Left colon (tissue), 2 donors: ENCODE measurements around the gene TMEM131L. TPM values are rescaled to one million over a fixed set of nuclear protein-coding genes. Genes with fewer than 3 reads are reported as not detected.
A peak's percentile ranks its signal among the peaks of the same experiment; 100 is the strongest.
"Not testable (repeated sequence)": the region's sequence is repeated elsewhere in the genome, so short reads cannot be mapped to it uniquely, and the experiment has no call there.

ENCODE experiments used
- ATAC-seq: fragments of 200-7000 bp; cut with Tn5 transposase; one replicate; pipeline ENCODE4 v1.9.1; 2020; ENCODE audit warnings: mild to moderate bottlenecking, moderate library complexity
- DNase-seq, 2 donors: peaks; one replicate each; pipeline ENCODE4 v3.0.0-alpha.2; 2020
- intact Hi-C, 2 donors: fragments of 100-400 bp; cut with DNase I in 1 of 2; cut with micrococcal nuclease in 1 of 2; formaldehyde crosslinking; loops; one replicate each; pipeline versions ENCODE4 v1.11.2 to v1.14.0; 2022; cut with DNase I, micrococcal nuclease
- long read RNA-seq: library from polyadenylated mRNA; unstranded; transcript quantifications from one replicate; pipeline ENCODE4 v2.0.0, GENCODE V29; 2021
- total RNA-seq, 2 donors: library from RNA; stranded (reverse); fragmentation: NEBNext Ultra II Directional; extraction: Animal tissue kit (Norgen Biotek cat#: 25700); gene quantifications; one replicate each; pipeline ENCODE4 v1.2.1, GENCODE V29; 2021
- donor health status: DM: no; HTN: no; CAD: no.
- donor health status: DM: yes; HTN: yes; CAD: no.

TMEM131L gene, protein sequence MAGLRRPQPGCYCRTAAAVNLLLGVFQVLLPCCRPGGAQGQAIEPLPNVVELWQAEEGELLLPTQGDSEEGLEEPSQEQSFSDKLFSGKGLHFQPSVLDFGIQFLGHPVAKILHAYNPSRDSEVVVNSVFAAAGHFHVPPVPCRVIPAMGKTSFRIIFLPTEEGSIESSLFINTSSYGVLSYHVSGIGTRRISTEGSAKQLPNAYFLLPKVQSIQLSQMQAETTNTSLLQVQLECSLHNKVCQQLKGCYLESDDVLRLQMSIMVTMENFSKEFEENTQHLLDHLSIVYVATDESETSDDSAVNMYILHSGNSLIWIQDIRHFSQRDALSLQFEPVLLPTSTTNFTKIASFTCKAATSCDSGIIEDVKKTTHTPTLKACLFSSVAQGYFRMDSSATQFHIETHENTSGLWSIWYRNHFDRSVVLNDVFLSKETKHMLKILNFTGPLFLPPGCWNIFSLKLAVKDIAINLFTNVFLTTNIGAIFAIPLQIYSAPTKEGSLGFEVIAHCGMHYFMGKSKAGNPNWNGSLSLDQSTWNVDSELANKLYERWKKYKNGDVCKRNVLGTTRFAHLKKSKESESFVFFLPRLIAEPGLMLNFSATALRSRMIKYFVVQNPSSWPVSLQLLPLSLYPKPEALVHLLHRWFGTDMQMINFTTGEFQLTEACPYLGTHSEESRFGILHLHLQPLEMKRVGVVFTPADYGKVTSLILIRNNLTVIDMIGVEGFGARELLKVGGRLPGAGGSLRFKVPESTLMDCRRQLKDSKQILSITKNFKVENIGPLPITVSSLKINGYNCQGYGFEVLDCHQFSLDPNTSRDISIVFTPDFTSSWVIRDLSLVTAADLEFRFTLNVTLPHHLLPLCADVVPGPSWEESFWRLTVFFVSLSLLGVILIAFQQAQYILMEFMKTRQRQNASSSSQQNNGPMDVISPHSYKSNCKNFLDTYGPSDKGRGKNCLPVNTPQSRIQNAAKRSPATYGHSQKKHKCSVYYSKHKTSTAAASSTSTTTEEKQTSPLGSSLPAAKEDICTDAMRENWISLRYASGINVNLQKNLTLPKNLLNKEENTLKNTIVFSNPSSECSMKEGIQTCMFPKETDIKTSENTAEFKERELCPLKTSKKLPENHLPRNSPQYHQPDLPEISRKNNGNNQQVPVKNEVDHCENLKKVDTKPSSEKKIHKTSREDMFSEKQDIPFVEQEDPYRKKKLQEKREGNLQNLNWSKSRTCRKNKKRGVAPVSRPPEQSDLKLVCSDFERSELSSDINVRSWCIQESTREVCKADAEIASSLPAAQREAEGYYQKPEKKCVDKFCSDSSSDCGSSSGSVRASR (N-terminal part only)
- total RNA-seq, result 1 to 10 TPM; 3.6 to 8.0 TPM
- long read RNA-seq, full-length matches to known transcripts, result 2 of 7 reads
- long read RNA-seq, partial matches to known transcripts, result 1 of 7 reads
- long read RNA-seq, other reads (novel, unspliced or antisense), result 4 of 7 reads

- intact Hi-C loops, result no loop called here
- peak; percentile 70 to 77 for DNase-seq
Observed at GRCh38 chr4:153466081-153466948, at the start of gene TMEM131L. TMEM131L (plus strand) TSS chr4:153466360; CDS start chr4:153466398, 38 bp downstream.

DNA sequence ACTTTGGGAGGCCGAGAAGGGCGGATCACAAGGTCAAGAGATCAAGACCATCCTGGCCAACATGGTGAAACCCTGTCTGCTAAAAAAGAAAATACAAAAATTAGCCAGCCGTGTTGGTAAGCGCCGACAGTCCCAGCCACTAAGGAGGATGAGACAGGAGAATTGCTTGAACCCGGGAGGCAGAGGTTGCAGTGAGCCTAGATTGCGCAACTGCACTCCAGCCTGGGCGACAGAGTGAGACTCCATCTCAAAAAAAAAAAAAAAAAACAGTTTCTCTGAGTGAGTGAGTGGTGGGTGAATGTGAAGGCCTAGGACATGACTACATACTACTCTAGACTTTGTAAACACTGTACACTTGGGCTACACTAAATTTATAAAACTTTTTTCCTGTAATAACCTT, 49.7 kb upstream of the TMEM131L start:
- DNase-seq, intact Hi-C loops, ATAC-seq: not testable (repeated sequence)

More at GRCh38 chr4:153466081-153466948, at the start of gene TMEM131L:
- peak; percentile 78 for ATAC-seq

DNA sequence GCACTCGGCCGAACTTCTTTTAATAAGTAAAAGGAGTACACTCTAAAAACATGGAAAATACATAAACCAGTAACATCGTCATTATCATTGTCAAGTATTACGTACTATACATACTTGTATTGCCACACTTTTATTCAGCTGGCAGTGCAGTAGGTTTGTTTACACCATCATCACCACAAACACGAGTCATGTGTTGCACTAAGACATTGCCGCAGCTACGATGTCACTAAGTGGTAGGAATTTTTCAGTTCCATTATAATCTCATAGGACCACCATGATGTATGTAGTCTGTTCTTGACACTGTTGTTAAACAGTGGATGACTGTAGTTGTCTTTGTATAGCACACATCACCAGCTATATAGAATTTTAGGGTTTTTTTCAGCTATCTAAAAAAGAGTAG, 48.0 kb upstream of the TMEM131L start:
- DNase-seq, result no peak
- intact Hi-C loops, result no loop called here
- no peak for ATAC-seq

DNA sequence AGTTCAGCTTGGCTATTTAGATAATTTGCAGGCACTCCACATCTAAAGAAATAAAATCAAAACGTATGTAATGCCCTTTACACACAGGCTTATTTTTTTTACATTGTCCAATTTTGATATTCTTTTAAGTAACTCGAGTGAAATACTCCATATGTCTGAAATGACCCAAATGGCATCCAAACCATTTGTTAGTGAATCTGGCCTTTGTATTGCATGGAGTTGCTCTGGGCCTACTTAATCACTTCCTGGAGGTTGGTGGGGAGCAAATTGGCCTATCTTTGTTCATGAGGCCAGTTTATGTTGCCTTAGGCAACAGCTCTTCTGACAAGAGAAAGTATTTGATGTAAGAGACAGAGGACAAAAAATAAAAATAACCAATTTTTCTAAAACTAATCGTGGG, 47.6 kb upstream of the TMEM131L start:
- ATAC-seq, result no peak
- no peak for DNase-seq
- intact Hi-C loops, result no loop called here

GRCh38 chr4:153419029-153419428, 47.1 kb upstream of the TMEM131L start:
- DNase-seq, result no peak
- no peak for ATAC-seq
- intact Hi-C loops, result no loop called here

GRCh38 chr4:153419673-153420278, 46.4 kb upstream of the TMEM131L start:
- intact Hi-C loops, result no loop called here
- ATAC-seq (no peak), DNase-seq (no peak)

DNA sequence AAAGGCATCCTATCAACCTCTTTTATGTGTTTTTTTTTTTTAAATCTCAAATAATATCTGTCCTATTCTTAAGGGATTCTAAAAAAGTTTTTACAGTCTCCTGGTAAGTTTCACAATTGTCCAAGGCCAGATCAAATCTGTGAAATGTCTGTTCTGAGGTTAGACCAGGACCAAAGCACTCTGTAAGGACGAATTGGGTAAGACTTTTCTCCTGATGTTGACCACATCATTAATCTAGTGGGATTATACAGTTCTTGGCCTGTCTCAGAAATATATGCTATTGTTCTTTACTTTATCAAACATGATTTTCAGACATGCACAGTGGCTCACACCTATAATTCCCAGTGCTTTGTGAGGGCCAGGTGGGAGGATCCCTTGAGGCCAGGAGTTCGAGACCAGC, 45.8 kb upstream of the TMEM131L start:
- intact Hi-C loops, result no loop called here
- no peak for DNase-seq
- no peak for ATAC-seq

DNA sequence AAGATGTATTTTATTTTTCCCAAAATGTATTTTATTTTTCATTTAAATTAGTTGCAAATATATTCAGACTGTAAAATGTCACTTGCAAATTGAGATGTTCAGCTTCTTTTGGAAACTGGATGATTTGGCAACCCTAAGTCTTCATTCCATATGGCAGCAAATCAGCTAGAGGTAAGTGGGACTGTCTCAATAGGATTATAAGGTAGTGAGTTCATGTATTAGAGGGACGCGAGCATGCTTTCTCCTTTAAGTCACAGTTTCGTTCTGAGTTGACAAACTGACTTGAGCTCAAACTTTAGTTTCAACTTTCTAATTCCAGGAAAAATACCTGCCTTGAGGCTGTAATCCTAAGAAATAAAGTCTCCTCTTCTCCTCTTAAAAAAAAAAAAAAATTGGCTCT, 44.2 kb upstream of the TMEM131L start:
- intact Hi-C loops, result no loop called here
- ATAC-seq, result no peak
- no peak for DNase-seq

GRCh38 chr4:153426207-153426885, 39.8 kb upstream of the TMEM131L start:
- intact Hi-C loops, result no loop called here
- ATAC-seq, result no peak
- DNase-seq, result no peak

DNA sequence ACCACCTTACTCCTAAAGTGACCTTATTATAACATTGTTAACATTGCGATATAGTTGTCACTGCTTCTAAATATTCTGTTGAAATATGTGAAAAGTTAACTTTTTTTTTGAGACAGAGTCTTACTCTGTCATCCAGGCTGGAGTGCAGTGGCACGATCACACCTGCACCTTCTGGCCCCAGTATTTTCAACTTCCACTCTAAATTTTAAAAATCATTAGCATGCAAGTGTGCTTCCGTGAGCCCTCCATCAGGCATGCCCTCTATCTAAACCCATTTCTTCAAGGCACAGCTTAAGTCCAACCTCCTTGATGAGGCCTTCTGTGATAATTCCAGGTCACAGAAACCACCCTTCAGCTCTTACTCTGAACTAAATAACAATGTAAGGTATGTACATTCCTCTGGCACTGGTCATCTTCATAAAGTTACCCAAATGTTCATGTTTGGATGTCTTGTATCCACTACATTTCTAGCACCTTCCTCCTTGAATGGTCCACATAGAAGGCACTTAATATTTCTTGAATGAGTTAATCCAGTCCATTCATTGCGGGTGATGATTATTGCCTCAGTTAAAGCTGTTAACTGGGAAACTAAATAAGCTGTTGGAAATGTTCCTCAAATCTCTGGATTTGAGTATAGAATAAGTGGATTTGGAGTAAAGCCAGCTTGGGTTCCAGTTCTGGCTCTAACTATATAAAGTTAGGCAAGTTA, 38.6 kb upstream of the TMEM131L start:
- no peak for DNase-seq
- no peak for ATAC-seq
- intact Hi-C loops, result no loop called here

DNA sequence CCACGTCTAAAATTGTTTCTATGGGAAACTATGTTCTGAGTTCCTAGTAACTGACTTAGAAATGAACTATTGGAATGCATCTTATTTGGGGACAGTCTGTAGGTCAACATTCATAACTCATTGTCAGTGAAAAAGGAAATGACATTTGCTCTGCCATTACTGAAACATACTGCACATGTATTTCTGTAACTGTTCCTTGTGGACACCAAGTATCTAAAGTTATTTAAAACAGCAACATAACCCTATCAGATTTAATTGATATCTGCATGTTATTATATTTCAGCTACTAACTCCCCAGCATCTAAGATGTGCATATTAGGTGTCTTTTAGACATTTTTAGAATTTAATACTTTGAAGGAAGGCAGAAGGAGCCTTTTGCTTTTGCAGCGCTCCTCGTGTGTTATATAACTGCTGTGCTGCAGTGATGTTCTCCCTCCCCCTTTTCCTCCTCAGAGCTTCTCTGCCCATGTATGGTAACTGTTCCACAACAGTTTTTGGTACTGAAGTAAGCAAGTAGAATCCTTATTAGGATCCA, 37.2 kb upstream of the TMEM131L start:
- intact Hi-C loops, result no loop called here
- DNase-seq (peak in 1 of 2 donors; percentile 29), ATAC-seq (no peak)

DNA sequence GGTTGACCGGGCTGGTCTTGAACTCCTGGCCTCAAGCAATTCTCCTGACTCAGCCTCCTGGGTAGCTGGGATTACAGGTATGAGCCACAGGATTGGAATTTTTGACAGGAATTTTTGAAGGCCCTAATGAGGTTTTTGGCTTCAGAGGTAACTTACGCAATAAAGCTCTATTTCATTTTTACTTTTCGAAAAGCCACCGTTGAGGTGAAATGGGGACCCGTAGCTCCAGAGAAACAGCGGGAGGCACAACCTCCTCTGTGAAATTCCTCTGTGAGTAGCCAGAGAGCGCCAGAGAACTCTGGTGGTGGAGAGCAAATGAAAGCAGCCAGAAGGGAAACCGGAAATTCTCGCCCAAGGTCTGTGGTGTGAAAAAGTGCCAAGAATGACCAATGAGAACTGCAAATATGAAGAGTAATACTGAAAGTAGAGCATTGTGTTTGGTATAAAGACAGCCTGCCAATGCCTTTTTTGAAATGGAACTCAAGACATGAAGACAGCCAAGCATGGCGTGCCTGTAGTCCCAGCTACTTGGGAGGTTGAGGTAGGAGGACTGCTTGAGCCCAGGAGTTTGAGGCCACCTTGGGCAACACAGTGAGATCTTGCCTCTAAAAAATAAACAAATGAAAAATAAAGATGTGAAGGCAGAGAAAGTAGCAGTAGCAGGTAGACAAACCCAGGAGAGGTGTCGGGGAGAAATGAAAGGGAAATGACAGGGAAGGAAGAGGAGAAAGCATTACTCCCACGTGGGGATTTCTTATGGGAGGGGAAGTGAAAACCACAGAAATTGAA, 33.0 kb upstream of the TMEM131L start:
- ATAC-seq, result peak; percentile 99
- intact Hi-C loops, result loop anchor here in 1 of 2 donors (10.0 kb wide), 1 partner anchor 142 kb away; no protein-coding TSS in a partner anchor

GRCh38 chr4:153433754-153434105, 32.4 kb upstream of the TMEM131L start:
- intact Hi-C loops, result loop anchor here in 1 of 2 donors (10.0 kb wide), 1 partner anchor 141 kb away; no protein-coding TSS in a partner anchor
- ATAC-seq (no peak), DNase-seq (no peak)

More for the DNA sequence above, 33.0 kb upstream of the TMEM131L start:
- peak; percentile 61 to 64 for DNase-seq

DNA sequence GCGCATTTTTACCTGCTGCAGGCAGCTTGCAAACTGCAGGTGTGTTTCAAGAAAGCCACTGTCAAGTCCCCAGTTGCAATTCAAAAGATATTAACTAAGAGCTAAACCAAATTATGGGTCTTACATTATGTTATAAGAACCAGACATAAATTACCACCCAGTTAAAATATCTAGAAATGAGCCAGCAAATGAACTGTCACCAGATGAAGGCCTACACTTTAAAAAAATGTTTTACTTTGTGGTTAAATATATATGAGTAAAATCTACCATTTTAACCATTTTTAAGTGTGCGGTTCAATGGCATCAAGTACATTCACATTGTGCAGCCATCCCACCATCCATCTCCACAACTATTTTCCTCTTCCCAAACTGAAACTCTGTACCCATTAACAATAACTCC, 32.0 kb upstream of the TMEM131L start:
- DNase-seq (no peak), ATAC-seq (no peak)
- intact Hi-C loops, result loop anchor here in 1 of 2 donors (10.0 kb wide), 1 partner anchor 141 kb away; no protein-coding TSS in a partner anchor
